A673 (cell line): ENCODE results near the gene MBNL2.

Experiments used
- EZH2 ChIP-seq: fragments of 200-600 bp; sonication (generic); IDR thresholded peaks from 2 replicates; pipeline ENCODE4 v1.6.1; 2017; ENCODE audit warnings: borderline replicate concordance, low read depth, mild to moderate bottlenecking, mixed read lengths, antibody characterized with exemption, low read length; ENCODE audit not compliant: poor library complexity, severe bottlenecking
- TF ChIP-seq, protein P1 (sequence below): fragments of 300-800, 200-600 bp; sonication (generic); conservative IDR thresholded peaks from 2 replicates; pipeline ENCODE4 v1.5.1; 2017; ENCODE audit warnings: low read depth, mild to moderate bottlenecking, antibody characterized with exemption, low read length, moderate library complexity, mixed read lengths

GRCh38 chr13:97306106-97306505 lies 84.0 kb downstream of the MBNL2 start:
- TF ChIP-seq, protein P1, sequence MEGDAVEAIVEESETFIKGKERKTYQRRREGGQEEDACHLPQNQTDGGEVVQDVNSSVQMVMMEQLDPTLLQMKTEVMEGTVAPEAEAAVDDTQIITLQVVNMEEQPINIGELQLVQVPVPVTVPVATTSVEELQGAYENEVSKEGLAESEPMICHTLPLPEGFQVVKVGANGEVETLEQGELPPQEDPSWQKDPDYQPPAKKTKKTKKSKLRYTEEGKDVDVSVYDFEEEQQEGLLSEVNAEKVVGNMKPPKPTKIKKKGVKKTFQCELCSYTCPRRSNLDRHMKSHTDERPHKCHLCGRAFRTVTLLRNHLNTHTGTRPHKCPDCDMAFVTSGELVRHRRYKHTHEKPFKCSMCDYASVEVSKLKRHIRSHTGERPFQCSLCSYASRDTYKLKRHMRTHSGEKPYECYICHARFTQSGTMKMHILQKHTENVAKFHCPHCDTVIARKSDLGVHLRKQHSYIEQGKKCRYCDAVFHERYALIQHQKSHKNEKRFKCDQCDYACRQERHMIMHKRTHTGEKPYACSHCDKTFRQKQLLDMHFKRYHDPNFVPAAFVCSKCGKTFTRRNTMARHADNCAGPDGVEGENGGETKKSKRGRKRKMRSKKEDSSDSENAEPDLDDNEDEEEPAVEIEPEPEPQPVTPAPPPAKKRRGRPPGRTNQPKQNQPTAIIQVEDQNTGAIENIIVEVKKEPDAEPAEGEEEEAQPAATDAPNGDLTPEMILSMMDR, result no peak
- no peak for TF ChIP-seq EZH2
